ENCODE results near the gene ZCCHC24. TPM values are rescaled to one million over a fixed set of nuclear protein-coding genes. Genes with fewer than 3 reads are reported as not detected.

ZCCHC24 gene
- total and polyA plus RNA-seq, 2 of the 8 experiments (the other 6 are each of a cell fraction or from before 2014, with no cell fraction given) = 3.9 to 6.9 TPM

GRCh38 chr10:79473496-79474095 lies 28.2 kb upstream of the ZCCHC24 start (continued):
- TF ChIP-seq RAD21 (IDR thresholded peaks at IDR 0.05 in 1 of 2, conservative IDR thresholded peaks at IDR 0.05 in 1 of 2; ENCODE audit: low read depth in 2 of 2, low read length in 2 of 2) (no peak), RFX5 (IDR thresholded peaks at IDR 0.05; ENCODE audit: borderline replicate concordance, low read depth, low read length) (no peak), CHD7 (IDR thresholded peaks at IDR 0.05; ENCODE audit: insufficient replicate concordance, low read length) (no peak), RXRA (IDR thresholded peaks at IDR 0.05; ENCODE audit: insufficient read depth, low read depth, low read length) (no peak)
